OCI-LY7 (cell line): ENCODE data around the gene TPM2. TPM values are rescaled to one million over a fixed set of nuclear protein-coding genes. Genes with fewer than 3 reads are reported as not detected.

Source experiments
- BruUV-seq: library from RNA; stranded (reverse); fragments of 400-500 nt; replicated peaks from 2 replicates; lab custom pipeline; 2021; lab: Mats Ljungman, UMichigan
- CTCF ChIA-PET: fragments of 300-600 bp; sonication (Branson Sonifier 250); formaldehyde crosslinking; loops from one replicate; lab custom pipeline; 2022; ENCODE audit warnings: antibody characterized with exemption; ENCODE audit not compliant: unreplicated experiment; lab: Charles Lee
- POLR2A ChIA-PET: fragments of 300-600 bp; sonication (Branson Sonifier 250); formaldehyde crosslinking; loops from one replicate; lab custom pipeline; 2022; ENCODE audit warnings: antibody characterized with exemption; lab: Charles Lee
- DNase-seq: peaks from one replicate; pipeline ENCODE4 v3.0.0-alpha.2; 2015; ENCODE audit warnings: low spot score
- H2AFZ ChIP-seq: fragments of 200-600 bp; sonication (generic), shearing (Covaris generic); 2 replicates; pipeline ENCODE4 v1.6.1; 2014; ENCODE audit warnings: mild to moderate bottlenecking, antibody characterized with exemption, low read length, moderate library complexity
- H3K27ac ChIP-seq: fragments of 200-600 bp; sonication (generic); 2 replicates; pipeline ENCODE4 v1.5.1; 2014; ENCODE audit warnings: mixed run types, low read depth, mild to moderate bottlenecking, moderate library complexity, low read length, inconsistent platforms; ENCODE audit not compliant: poor library complexity, severe bottlenecking
- H3K36me3 ChIP-seq: fragments of 200-600 bp; sonication (generic); 2 replicates; pipeline ENCODE4 v1.6.1; 2014; ENCODE audit warnings: mild to moderate bottlenecking, antibody characterized with exemption, low read length, moderate library complexity, mixed read lengths; ENCODE audit not compliant: insufficient read depth
- H3K4me1 ChIP-seq: fragments of 200-600 bp; sonication (generic); 2 replicates; pipeline ENCODE4 v1.5.1; 2014; ENCODE audit warnings: mild to moderate bottlenecking, low read length; ENCODE audit not compliant: insufficient read depth, poor library complexity, severe bottlenecking
- H3K4me2 ChIP-seq: fragments of 200-600 bp; sonication (generic); 2 replicates; pipeline ENCODE4 v1.6.1; 2014; ENCODE audit warnings: mild to moderate bottlenecking, low read length
- H3K4me3 ChIP-seq: fragments of 200-600 bp; sonication (generic); 2 replicates; pipeline ENCODE4 v1.5.1; 2014; ENCODE audit warnings: mild to moderate bottlenecking, low read depth, low read length; ENCODE audit not compliant: poor library complexity, severe bottlenecking
- H3K79me2 ChIP-seq: fragments of 200-600 bp; sonication (generic); 2 replicates; pipeline ENCODE4 v1.6.1; 2016; ENCODE audit warnings: low read depth, mild to moderate bottlenecking, low read length, moderate library complexity, mixed read lengths; ENCODE audit not compliant: insufficient read depth
- H3K9me2 ChIP-seq: fragments of 200-600 bp; sonication (generic); 2 replicates; pipeline ENCODE4 v1.6.1; 2016; ENCODE audit warnings: mild to moderate bottlenecking, low read length, mixed read lengths; ENCODE audit not compliant: insufficient read depth
- H3K9me3 ChIP-seq: fragments of 200-600 bp; sonication (generic); 2 replicates; pipeline ENCODE4 v1.6.1; 2014; ENCODE audit warnings: mild to moderate bottlenecking, mixed run types, low read length, mixed read lengths
- H4K20me1 ChIP-seq: fragments of 200-600 bp; sonication (generic); 2 replicates; pipeline ENCODE4 v1.6.1; 2014; ENCODE audit warnings: mild to moderate bottlenecking, antibody characterized with exemption, low read length, moderate library complexity, mixed read lengths; ENCODE audit not compliant: insufficient read depth
- EZH2phosphoT487 ChIP-seq: fragments of 200-600 bp; sonication (generic); IDR thresholded peaks from 2 replicates; pipeline ENCODE4 v1.6.1; 2018; ENCODE audit warnings: low read depth, borderline replicate concordance, mild to moderate bottlenecking, mixed run types, antibody characterized with exemption, low read length, moderate library complexity, mixed read lengths
- intact Hi-C: fragments of 100-400 bp; cut with micrococcal nuclease; formaldehyde crosslinking; loops from one replicate; pipeline ENCODE4 v1.10.0; 2022; ENCODE audit not compliant: unreplicated experiment
- total RNA-seq, 2 experiments: library from RNA; depleted of rRNA in 1 of 2; stranded (reverse); fragments of >200 nt in 1 of 2; shearing (Covaris generic) in 1 of 2; gene quantifications; 2 replicates each; pipeline ENCODE4 v1.2.3, GENCODE V29; 2014 to 2022
- TF ChIP-seq, protein P1 (sequence below): fragments of 200-600 bp; sonication (generic); conservative IDR thresholded peaks from 2 replicates; pipeline ENCODE4 v1.5.1; 2014; ENCODE audit warnings: mild to moderate bottlenecking, antibody characterized with exemption, low read length, moderate library complexity, mixed read lengths

Gene TPM2
- total RNA-seq, 2 experiments from 2014 or later: 2.5 TPM; not detected in 1

DNA sequence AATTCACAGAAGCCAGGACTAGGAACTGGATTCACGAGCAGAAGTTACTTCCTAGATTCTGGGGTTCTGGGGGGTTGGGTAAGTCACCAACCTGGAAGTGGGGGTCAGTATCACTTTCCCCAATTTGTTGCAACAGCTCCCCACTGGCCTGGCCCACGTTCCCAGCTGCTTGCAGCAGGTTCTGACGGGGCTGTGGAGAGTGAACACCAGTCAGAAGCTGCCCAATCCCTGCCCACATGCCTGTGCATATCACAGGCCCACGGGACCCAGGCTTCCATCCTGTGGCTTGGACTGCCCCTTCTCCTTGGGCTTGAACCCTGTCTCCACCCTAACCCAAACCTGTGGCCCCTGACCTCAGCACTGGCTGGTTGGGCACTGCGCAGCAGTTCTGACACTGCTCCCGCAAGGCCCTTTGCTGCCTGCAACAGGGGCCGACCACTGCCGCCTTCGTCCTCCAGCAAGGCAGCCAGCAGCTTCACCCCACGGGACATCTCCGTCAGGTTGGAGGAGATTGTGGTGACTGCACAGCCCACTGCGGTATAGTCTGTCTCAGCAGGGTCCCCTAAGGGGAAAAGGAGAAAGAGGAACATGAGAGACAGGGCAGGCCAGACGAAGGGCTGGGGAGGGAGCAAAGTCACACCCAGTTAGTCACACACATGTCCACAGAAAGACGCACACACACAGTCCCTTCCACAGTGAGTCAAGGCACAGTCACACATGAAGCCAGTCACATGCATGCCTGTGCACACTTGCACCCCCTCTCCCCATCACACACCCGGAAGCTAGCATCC is 29.2 kb upstream of the TPM2 start:
- TF ChIP-seq, protein P1, sequence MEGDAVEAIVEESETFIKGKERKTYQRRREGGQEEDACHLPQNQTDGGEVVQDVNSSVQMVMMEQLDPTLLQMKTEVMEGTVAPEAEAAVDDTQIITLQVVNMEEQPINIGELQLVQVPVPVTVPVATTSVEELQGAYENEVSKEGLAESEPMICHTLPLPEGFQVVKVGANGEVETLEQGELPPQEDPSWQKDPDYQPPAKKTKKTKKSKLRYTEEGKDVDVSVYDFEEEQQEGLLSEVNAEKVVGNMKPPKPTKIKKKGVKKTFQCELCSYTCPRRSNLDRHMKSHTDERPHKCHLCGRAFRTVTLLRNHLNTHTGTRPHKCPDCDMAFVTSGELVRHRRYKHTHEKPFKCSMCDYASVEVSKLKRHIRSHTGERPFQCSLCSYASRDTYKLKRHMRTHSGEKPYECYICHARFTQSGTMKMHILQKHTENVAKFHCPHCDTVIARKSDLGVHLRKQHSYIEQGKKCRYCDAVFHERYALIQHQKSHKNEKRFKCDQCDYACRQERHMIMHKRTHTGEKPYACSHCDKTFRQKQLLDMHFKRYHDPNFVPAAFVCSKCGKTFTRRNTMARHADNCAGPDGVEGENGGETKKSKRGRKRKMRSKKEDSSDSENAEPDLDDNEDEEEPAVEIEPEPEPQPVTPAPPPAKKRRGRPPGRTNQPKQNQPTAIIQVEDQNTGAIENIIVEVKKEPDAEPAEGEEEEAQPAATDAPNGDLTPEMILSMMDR: no peak
- TF ChIP-seq EZH2phosphoT487: no peak
- H3K79me2 ChIP-seq: no peaks in the 10 kb centered on the region
- H3K4me2 ChIP-seq: no peak overlapping the region
- H3K4me3 ChIP-seq: no peak overlapping the region
- intact Hi-C loops: no loop called here
- no peak for DNase-seq
- POLR2A ChIA-PET: no interaction called here
- peaks cover 99% of the 10 kb centered on the region for H3K36me3 ChIP-seq
- no peaks in the 10 kb centered on the region for H3K4me1 ChIP-seq
- no peak overlapping the region for H2AFZ ChIP-seq
- no peaks in the 10 kb centered on the region for H3K9me3 ChIP-seq
- H4K20me1 ChIP-seq: no peaks in the 10 kb centered on the region
- no TSS peak for BruUV-seq
- CTCF ChIA-PET: interaction anchor here (1.0 kb wide), 1 partner anchor 96 kb away, joined by 3 read pairs; the partner anchor contains the start of gene HINT2
- no peaks in the 10 kb centered on the region for H3K9me2 ChIP-seq
- H3K27ac ChIP-seq: no peak overlapping the region

DNA sequence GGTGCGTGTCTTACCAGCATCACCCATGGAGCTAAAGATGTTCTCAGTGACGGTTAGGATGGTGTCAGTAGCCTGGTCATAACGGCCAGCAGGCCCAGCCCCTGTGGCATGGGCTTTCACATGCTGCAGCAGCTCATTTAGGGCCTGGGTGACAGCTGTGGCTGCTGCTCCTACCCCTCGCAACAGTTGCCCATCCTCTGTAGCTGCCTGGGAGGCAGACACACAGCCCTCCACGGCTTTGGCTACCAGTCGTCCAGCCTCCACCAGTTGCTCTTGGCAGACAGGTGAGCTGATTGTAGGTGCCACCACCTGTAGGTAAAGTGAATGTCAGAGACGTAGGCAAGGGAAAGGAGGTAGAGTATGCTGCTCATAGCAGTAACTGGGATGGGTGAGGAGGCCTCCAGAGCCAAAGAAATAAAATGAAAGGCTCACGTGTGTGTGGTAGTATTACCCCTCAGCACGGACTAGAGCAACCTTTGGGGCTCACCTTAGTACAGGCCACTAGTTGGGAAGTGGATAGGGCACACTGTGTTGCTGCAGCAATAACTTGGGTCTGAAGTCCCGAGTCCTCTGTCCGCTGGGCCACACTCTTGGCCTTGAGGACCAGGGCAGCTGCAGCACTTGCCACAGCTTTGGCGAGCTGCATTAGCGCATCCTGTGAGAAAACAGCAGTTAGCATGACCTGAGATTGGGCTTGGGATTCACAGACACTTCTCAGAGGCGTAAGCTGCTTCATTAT is 27.6 kb upstream of the TPM2 start:
- Histone ChIP-seq H2AFZ (no peak overlapping the region), H3K4me1 (no peaks in the 10 kb centered on the region), H3K4me2 (no peak overlapping the region), H3K27ac (no peak overlapping the region), H3K79me2 (no peaks in the 10 kb centered on the region), H3K9me2 (no peaks in the 10 kb centered on the region), H3K36me3 (peaks cover 97% of the 10 kb centered on the region), H3K9me3 (no peaks in the 10 kb centered on the region), H3K4me3 (no peak overlapping the region), H4K20me1 (no peaks in the 10 kb centered on the region)
- BruUV-seq: no TSS peak
- intact Hi-C loops: no loop called here
- no peak for TF ChIP-seq EZH2phosphoT487
- TF ChIP-seq, protein P1: no peak
- CTCF ChIA-PET: no interaction called here
- POLR2A ChIA-PET: interaction anchor here (1.3 to 1.9 kb wide), 3 partner anchors 9 to 58 kb away, joined by 3 to 6 read pairs (median 3); no protein-coding TSS in a partner anchor
- DNase-seq: no peak
